NCI-H1694 treated with DMSO at 0.1 percent for 48 hours (cell line): ENCODE results near the gene DLGAP4.
"Not testable (repeated sequence)": the region's sequence is repeated elsewhere in the genome, so short reads cannot be mapped to it uniquely, and the experiment has no call there.

Experiments
- DNase-seq: peaks from one replicate; lab custom pipeline; 2025; lab: John Stamatoyannopoulos, UW

Gene DLGAP4

DNA sequence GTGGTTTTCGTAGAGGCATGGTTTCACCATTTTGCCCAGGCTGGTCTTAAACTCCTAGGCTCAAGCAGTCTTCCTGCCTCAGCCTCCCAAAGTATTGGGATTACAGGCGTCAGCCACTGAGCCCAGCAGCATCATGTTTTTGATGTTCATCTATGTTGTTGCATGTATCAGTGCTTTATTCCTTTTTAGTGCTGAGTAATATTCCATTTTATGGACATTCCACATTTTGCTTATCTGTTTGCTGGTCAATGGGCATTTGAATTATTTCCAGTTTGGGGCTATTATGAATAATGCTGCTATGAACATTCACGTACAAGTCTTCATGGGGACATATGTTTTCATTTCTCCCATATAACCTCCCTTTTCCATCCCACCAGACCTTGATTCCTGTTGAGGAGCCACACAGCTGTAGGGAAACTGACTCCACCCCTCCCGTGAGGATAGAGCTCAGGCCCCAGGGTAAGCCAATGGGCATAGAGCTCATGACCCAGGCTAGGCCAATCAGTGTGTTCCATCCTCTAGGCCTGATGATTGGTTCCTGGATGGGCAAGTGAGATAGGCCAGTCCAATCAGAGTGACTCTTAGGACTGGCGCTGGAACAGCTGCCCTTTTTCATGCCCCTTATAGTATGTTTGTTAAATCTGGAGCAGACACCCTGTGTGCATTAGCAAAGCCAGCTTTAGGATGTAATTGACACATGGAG, 49.5 kb downstream of the DLGAP4 start:
- no peak for DNase-seq

DNA sequence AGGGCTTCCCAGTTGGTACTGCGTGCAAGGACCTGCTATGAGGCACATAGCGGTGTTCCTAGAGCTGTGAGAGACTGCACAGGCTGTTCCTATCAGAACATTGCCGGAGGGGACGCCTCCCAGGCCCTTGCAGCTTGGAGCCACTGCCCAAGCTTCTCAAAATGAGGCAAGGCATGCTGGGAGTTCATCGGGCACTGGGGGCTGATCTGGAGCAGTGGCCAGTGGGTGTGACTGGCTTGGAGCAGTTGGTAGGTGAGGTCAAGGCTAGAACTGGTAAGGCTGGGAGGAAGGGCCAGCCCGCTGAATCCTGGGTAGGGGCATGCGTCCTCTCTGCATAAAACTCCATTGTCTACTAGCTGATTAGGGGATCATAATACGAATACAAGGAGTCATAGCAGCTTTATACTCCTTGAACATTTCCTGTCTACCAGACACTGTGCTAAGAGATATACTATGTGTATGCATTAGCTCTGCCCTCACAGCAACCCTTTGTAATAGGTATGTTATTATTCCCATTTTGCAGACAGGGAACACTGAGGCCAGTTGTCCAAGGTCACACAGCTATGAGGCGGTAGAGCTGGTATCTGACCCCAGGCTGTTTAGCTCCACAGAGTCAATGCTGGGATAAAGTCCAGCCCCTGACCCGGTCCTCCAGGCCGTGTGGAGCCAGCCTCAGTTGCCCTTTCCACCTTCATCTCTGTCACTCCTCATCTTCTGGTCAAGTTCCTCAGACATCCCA, 53.7 kb downstream of the DLGAP4 start:
- no peak for DNase-seq

DNA sequence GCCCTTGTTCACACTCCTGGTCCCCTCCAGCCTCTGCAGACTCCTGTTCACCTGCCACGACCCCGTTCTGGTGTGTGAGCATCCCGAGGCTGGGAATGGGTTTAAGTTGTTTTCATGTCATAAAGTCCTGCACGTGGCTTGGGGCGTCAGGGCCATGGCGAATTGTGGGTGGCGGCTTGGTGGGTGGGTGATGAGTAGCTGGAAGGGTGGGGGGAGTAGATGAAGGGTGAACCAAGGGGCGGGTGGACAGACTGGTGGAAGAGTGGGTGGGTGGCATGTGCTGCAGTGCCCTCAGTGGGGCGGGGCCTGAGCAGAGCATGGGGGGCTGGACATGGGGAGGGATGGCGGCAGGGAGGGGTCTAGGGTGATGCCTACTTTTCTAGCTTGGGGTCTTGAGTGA, 54.3 kb downstream of the DLGAP4 start:
- DNase-seq: no peak

DNA sequence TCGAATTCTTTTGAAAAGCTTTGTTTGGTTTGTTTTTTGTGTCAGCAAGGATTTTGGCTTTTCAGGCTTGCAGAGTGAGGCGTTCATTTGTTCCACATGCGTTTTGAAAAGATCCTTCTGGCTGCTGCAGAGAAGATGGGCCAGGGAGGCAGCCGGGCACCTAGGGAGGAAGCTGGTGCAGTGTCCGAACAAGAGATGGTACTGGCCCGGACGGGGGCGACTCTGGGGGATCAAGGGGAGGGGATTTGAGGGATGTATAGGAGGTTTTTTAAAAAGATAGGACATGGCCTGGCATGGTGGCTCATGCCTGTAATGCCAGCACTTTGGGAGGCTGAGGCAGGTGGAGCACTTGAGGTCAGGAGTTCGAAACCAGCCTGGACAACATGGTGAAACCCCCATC, 55.3 kb downstream of the DLGAP4 start:
- no peak for DNase-seq

DNA sequence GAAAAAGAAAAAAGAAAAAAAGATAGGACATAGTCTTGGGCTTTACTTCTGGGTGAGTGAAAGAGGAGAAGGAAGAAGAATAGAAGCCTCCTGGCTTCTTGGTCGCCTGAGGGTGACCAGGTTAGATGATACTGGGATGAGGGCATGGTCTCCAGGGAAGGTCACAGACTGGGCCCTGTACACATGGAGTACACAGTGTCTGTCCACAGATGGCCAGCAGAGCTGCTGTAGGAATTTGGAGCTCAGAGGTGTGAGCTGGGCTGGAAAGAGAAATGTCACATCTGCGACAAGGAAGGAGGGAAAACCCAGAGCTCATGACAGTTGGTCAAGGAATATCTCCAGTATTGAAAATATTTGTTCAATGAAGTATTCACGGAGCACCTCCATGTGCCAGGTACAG, 56.1 kb downstream of the DLGAP4 start:
- DNase-seq: no peak

DNA sequence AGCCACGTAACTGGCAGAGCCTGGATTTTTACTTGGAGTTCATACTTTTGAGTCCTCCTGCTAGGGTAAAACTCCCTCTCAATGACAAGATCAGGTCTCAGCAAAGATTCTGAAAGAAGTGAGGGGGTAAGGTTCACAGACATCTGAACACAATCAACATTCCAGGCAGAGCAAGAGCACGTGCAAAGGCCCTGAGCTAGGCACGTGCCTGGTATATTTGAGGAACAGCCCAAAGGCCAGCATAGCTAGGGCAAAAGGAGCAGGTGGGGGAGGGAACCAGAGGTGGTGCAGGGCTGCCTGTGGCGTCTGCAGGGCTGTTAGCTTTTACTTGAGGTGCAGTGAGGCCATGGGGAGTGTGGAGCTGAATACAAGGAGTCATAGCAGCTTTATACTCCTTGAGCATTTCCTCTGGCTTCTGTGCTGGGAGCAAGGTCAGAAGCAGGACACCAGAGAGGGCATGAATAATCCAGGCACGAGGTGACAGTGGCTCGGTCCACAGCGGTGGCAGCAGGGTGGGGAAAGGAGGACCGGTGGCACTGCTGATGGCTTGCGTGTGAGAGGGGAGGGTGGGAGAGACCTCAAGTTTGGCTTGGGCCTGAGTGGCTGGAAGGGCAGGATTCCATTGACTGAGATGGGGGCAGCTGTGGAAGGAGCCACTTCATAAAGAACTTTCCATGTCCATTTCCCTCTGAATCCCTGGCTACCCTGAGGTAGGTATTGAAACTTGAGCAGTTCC, 57.0 kb downstream of the DLGAP4 start:
- DNase-seq: no peak

DNA sequence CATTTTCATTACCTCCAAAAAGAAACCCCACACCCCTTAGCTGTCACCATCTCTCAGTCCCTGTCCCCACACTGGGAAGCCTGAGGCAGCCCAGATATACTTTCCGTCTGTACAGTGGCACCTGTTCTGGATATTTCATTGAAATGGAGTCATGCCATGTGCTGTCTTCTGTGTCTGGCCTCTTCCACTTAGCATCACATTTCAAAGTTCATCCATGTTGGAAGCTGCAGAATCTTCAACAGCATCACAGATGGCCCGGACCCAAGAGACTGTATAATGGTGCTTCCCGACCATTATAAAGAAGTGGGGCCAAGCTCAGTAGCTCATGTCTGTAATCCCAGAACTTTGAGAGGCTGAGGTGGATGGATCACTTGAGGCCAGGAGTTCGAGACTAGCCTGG, 58.4 kb downstream of the DLGAP4 start:
- DNase-seq: no peak

DNA sequence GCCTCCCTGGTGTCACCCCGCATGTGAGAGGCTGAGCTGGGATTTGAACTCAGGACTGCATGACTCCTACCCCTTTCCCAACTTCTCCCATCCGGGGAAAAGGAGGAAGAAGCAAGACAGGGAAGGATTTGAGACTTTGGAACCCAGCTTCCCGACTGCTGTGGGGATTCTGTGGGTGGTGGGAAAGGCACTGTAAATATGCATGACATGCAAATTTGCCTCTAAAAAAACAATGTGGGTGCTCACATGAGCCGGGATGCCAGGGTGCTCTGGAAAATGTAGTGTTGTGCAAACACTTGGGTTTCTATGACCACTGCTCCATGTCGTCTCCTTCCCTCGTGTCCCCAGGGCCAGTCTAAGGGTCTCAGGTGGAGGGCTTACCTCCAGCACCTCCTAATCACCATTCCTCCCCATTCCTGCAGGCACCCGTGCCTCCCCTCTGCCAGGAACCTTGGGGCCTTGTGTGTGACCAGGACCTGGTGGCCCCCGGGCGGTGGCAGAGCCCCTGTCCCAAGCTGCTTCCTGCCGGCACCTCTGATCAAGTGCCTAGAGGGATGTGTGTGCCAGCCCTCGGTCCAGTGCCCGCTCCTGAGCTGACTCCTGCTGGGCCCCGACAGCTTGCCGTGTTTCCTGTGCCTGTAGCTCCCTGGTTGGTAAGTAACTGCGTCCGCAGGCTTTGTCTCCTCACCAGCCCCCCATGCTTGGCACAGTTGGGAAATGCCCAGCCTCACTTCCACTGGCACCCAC, 60.7 kb downstream of the DLGAP4 start:
- no peak for DNase-seq

DNA sequence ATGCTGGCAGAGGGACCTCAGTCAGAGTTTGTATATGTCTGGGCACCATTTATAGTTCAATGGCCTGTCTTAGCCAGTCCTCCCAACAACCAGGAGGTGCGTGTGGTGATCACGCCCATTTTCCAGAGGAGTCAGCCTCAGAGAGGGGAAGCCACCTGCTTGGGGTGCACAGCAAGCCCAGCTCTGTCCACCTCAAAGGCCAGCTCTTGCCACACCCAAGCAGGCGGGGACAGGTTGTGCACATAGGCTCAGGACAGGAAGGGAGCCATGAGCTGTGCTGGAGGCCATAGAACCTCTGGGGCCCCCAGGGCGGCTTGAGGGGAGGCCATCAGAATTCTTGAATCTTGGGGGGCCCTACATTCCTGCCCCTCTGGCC, 61.2 kb downstream of the DLGAP4 start:
- DNase-seq: no peak

DNA sequence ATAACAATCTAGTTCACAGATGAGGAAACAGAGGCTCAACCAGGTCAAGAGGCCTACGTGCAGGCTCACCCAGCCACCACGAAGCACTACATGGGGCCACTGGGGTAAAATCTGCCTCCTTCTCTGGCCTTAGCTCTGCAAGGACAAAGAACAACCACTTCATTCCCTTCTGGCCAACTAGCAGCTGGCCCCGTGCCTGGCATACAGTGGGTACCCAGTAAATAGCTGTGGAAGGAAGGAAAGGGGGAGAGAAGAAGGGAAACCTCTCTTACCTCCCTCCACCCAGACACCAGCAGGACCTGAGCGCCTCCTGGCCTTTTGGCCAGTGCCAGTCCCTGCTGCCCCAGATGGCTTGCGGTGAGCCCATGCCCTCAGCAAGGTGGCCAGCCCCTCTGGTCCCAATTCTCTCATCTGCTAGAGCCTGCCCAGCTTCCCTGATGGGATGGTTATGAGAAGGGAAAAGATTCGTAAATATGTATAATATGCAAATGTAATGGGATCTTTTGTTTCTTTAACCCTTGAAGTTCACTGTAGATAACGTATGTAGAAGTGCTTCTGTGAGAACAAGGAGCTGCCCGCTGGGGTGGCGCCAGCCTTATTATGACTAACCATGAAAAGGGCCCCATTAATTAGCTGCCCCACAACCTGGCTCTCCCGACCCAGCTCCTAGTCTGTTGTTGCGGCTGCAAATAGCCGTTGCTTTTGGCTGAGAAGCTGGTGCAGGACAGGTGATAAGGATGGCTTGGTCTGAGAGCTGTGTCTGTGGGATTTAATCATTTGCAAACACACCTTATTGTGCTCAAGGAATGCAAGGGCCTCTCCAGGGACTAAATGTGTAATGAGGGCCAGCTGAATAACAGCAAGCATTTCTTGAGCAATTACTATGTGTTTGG, 62.0 kb downstream of the DLGAP4 start:
- DNase-seq: no peak

DNA sequence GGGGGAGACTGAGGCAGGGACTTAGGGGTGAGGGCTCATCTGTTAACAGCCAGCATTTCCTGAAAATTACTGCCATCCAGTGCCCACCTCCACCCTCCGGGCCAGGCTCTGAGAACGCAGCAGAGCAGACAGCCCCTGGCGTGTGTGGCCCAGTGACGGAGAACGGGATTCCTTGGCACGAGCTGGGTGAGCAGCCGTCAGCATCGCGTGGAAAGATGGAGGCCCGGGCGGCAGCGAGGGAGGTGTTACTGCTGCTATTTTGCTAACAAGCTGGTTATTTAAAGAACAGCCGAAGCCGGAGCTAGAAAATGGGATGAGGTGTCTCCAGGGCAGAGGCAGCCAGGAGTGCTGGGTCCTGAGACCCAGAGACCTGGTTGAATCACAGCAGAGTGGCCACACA, 62.7 kb downstream of the DLGAP4 start:
- DNase-seq: no peak

DNA sequence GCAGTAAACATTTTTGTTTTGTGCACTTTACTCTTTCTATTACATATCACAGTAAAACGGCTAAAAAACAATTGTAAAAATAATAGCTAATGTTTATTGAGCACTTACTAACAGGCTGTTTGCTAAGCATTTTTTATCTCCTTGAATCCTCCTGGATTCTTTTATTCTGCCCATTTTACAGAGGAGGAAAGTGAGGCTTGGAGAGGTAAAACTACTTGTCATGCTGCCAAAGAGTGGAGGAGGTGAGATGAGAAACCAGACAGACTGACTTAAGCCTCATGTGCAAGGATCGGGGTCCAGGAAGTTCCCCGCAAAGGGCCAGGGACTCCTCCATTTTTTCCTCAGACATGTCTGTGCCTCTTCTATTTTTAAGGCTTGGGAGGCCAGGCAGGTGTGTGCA, 63.6 kb downstream of the DLGAP4 start:
- no peak for DNase-seq

DNA sequence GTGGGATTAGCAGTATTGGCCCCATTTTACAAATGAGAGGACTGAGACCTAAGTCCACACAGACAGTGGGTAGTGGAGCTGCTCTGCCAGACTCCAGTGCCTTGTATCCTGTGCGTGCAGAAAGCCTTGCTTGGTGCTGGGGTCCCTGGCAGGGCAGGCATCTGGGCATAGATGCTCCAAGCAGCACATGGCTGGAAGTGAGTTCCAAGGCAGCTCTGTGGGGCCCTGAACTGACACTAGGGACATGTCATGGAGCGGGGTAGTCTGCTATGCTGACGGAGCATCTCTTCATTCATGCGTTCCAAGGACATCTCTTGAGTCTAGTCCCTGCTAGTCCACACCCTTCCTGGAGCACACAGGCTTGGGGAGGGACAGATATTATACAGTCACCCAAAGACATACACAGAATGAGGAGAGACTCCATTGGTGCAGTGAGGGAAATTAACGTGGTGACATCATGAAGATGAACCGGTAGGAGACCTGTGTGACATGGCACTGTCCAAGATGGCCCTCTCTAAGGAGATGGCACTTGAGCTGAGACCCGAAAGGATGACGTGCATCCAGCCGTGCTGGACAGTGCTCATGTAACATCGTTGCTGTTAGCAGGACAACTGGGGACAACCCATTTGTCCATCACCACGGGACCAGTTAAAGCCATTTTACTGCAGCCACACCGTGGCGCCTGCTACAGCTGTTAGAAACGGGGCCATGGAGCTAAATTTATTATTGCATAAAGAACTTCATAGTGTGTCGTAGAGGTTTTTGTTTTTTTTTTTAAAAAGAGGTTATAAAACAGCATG, 65.1 kb downstream of the DLGAP4 start:
- DNase-seq: no peak

DNA sequence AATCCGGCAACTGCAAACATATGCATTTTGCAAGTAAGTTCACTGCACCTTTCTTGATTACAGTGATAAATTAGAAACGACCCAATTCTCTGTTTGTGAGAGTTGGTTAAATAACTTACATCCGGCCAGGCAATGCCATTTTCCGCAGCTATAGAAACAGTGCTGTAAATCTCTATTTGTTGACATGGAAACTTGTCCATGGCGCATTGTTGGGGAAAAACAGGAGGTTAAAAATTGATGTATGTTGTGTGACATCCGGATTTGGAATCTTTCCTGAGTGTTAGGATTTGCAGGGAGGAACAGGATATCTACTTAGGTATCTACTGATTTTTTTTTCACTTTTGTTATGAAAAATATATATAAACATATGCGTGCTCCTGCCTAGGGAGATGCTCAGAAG, 66.5 kb downstream of the DLGAP4 start:
- no peak for DNase-seq

DNA sequence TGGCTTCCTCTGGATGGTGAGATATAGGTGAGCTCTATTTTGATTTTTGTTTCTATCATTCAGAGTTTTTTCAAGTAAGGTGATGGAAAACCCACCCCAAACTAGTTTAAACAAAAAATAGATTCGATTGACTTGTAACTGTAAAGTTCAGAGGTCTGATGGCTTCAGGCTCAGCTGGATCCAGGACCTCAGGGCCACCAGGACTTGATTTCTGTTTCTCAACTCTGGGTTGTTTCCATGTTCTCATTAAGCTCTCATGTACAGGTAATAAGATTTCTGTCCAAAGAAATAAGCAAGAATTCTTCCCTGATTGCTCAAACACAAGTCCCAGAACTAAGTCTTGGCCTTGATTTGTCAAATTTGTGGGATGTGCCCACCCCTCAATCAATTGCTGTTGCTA, 67.0 kb downstream of the DLGAP4 start:
- DNase-seq: no peak

DNA sequence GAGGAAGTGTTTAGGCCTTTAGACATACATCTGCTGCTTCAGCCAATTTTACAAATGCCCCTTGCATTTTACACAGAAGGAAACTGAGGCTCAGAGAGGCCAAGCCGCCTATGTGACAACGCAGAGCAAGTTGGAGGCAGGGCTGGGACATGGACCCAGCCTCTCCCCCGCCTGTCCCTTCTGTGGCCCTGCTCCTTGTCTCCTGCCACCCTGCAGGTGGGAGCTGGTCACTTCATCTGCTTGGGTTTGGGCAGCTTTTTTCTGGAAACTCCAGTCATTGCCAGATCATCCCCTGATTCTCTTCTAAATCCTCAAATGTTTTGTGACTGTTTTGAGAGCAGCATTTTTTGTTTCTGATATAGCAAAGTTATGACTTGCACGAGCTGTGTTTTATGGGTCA, 68.9 kb downstream of the DLGAP4 start:
- no peak for DNase-seq

DNA sequence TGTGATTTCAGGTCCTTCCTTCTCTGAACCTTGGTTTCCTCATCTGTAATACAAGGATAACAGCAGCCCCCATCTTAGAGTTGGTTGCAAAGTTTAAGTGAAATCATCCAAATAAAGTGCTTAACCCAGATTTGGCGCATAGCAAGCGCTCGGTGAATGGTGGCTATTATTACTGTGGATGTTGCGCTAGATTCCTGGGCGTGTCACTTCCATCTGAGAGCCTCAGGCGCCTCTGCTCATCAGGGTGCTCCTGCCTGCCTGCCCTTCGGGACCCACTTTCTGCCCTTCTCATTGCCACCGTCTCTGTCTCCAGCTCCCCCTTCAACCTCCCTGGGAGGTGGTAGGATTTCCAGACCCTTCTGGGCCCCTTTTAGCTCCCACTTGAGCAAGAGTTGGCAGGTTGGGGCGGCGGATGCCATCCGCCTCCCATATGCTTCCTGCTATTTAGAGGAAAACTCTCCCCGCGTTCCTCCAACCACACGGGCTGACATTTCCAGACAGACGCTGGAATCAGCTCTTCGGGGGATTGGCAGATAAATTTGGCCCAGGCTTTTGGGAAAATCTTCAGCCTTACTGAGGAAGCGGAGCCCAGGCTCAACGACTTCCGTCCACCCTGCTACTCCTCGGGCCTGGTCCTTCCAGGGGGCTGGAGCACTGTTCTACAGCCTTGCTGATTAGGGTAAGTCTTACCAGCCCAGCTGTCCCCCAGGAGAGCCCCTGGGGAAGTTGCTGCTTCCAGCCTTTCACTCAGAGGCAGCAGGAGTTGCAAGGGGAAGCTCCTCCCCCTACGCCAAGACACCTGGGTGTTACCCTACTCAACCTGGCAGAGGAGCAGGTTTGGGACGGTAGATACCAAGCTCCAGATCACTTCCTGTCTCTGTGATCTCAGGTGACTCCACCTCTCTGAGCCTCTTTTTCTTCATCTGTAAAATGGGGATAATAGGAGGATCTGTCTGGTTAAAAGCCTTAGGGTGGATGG, 71.5 kb downstream of the DLGAP4 start:
- no peak for DNase-seq

DNA sequence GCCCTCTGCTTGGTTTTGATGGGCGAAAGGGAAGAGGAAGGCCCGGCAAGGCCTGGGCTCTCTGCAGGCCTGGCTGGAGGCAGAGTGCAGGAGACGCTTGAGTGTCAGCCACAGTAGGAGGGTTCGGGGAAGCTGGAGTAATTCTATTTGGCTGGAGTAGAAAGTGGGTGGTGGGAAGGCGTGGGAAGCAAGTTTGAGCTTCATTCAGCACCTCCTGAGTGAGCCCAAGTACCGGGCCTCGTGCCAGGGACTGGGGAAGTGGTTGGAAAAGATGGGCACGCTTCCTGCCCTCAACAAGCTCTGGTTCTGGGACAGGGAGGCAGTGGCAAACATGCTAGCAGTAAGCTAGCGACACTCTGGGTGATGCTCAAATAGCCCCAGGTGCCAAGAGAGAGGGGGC, 72.5 kb downstream of the DLGAP4 start:
- DNase-seq: no peak

DNA sequence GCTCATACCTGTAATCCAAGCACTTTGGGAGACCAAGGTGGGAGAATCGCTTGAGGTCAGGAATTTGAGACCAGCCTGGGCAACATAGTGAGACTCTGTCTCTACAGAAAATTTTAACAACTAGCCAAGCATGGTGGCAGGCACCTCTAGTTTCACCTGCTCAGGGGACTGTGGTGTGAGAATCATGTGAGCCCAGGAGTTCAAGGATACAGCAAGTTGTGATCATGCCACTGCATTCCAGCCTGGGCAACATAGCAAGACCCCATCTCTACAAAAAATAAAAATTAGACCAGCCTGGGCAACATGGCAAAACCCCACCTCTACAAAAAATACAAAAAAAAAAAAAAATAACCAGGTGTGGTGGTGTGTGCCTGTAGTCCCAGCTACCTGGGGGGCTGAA, 73.8 kb downstream of the DLGAP4 start:
- DNase-seq: not testable (repeated sequence)
